Kidney (tissue), 14 donors: ENCODE data around the gene EPHA6. TPM values are rescaled to one million over a fixed set of nuclear protein-coding genes. Genes with fewer than 3 reads are reported as not detected.

Experiments
- DNase-seq, 5 donors: peaks; one replicate each; pipeline ENCODE4 v3.0.0-alpha.2; 2013 to 2020
- FAIRE-seq: peaks from 2 replicates; lab custom pipeline; 2012; peaks lifted over from hg19 to GRCh38; lab: Jason Lieb, UNC
- H3K27ac ChIP-seq, 2 donors: one replicate each; pipeline ENCODE4 v1.7.0; 2013; ENCODE audit warnings: low read depth in 2 of 2, low read length in 2 of 2, inconsistent platforms in 1 of 2
- H3K27me3 ChIP-seq: one replicate; pipeline ENCODE4 v1.7.1; 2013; ENCODE audit warnings: low read length, inconsistent platforms; ENCODE audit not compliant: control insufficient read depth, insufficient read depth
- H3K36me3 ChIP-seq, 3 donors: one replicate each; pipeline versions ENCODE4 v1.7.0 to v1.7.1; 2013; ENCODE audit warnings: low read length in 3 of 3, control low read depth in 1 of 3, inconsistent platforms in 1 of 3; ENCODE audit not compliant: insufficient read depth in 3 of 3, control insufficient read depth in 2 of 3
- H3K4me1 ChIP-seq, 3 donors: one replicate each; pipeline versions ENCODE4 v1.7.0 to v1.7.1; 2013; ENCODE audit warnings: low read length in 3 of 3, inconsistent platforms in 1 of 3, low read depth in 1 of 3; ENCODE audit not compliant: control insufficient read depth in 2 of 3, insufficient read depth in 2 of 3
- H3K4me3 ChIP-seq, 3 donors: one replicate each; pipeline versions ENCODE4 v1.7.0 to v1.8.1; 2013; ENCODE audit warnings: low read length in 3 of 3, control low read depth in 1 of 3, inconsistent platforms in 1 of 3
- H3K9ac ChIP-seq, 3 donors: one replicate each; pipeline versions ENCODE4 v1.7.0 to v1.7.1; 2013; ENCODE audit warnings: low read length in 3 of 3, control low read depth in 1 of 3, inconsistent platforms in 1 of 3
- H3K9me3 ChIP-seq, 3 donors: one replicate each; pipeline versions ENCODE4 v1.7.0 to v1.7.1; 2013; ENCODE audit warnings: low read length in 3 of 3, control low read depth in 1 of 3, inconsistent platforms in 1 of 3; ENCODE audit not compliant: control insufficient read depth in 2 of 3, insufficient read depth in 1 of 3
- CTCF ChIP-seq: IDR thresholded peaks from 3 replicates; pipeline ENCODE4 v1.5.1; 2012; ENCODE audit warnings: mild to moderate bottlenecking, moderate library complexity, borderline replicate concordance; ENCODE audit not compliant: insufficient read depth; ENCODE audit errors: extremely low read depth
- intact Hi-C: fragments of 100-400 bp; cut with DNase I; formaldehyde crosslinking; loops from one replicate; pipeline ENCODE4 v1.11.1; 2022
- polyA plus RNA-seq: library from polyadenylated mRNA; stranded (reverse); fragments of 350-450 nt; fragmentation: Illumina TruSeq; extraction: RNeasy Lipid Tissue Mini Kit (QIAGEN cat#74804); gene quantifications from one replicate; pipeline ENCODE4 v1.2.3, GENCODE V29; 2014; ENCODE audit warnings: low read depth, low replicate concordance; ENCODE audit not compliant: insufficient read depth
- total RNA-seq: library from RNA; stranded (reverse); fragmentation: NEBNext Ultra II Directional; extraction: Animal tissue kit (Norgen Biotek cat#: 25700); gene quantifications from one replicate; pipeline ENCODE4 v1.2.1, GENCODE V29; 2021
- donor health status: control.
- donor health status: control.
- donor health status: control.
- donor health status: control.
- donor health status: control.
- donor health status: DM: yes; HTN: yes; CAD: no.
- donor health status: Normal renal cell carcinoma (clear cell type).

Gene EPHA6
- total and polyA plus RNA-seq, 2 donors from 2014 or later = 0.66 TPM; not detected in 1

GRCh38 chr3:97277708-97278107, 463.3 kb downstream of the EPHA6 start:
- Histone ChIP-seq H3K4me1 (no peaks in the 10 kb centered on the region), H3K27me3 (no peaks in the 10 kb centered on the region), H3K4me3 (no peak overlapping the region), H3K9ac (no peak overlapping the region), H3K36me3 (no peaks in the 10 kb centered on the region), H3K27ac (no peak overlapping the region), H3K9me3 (no peaks in the 10 kb centered on the region)
- no peak for TF ChIP-seq CTCF
- DNase-seq = no peak
- FAIRE-seq = no peak
- intact Hi-C loops = no loop called here

- Histone ChIP-seq H3K9ac (no peak overlapping the region), H3K4me3 (no peak overlapping the region), H3K9me3 (no peaks in the 10 kb centered on the region), H3K27me3 (no peaks in the 10 kb centered on the region), H3K4me1 (no peaks in the 10 kb centered on the region), H3K27ac (no peak overlapping the region), H3K36me3 (no peaks in the 10 kb centered on the region)
- intact Hi-C loops = no loop called here
- peak in 2 of 5 donors; percentile 3 to 4 for DNase-seq
- FAIRE-seq = no peak
- no peak for TF ChIP-seq CTCF
Measured at GRCh38 chr3:97278506-97278905, 464.1 kb downstream of the EPHA6 start.

GRCh38 chr3:97291901-97292300, 477.5 kb downstream of the EPHA6 start:
- Histone ChIP-seq H3K27ac (no peak overlapping the region), H3K4me3 (no peak overlapping the region), H3K9me3 (peaks cover 0 to 2% (median 0%) of the 10 kb centered on the region in 3 donors), H3K9ac (no peak overlapping the region), H3K36me3 (no peaks in the 10 kb centered on the region), H3K27me3 (no peaks in the 10 kb centered on the region), H3K4me1 (no peaks in the 10 kb centered on the region)
- DNase-seq (peak in 1 of 5 donors; percentile 51), FAIRE-seq (no peak)
- no peak for TF ChIP-seq CTCF
- intact Hi-C loops = no loop called here

GRCh38 chr3:97293596-97294131, 479.3 kb downstream of the EPHA6 start:
- no peak for FAIRE-seq
- TF ChIP-seq CTCF = no peak
- Histone ChIP-seq H3K4me3 (no peak overlapping the region), H3K9me3 (peaks cover 0 to 2% (median 0%) of the 10 kb centered on the region in 3 donors), H3K9ac (no peak overlapping the region), H3K27ac (no peak overlapping the region), H3K4me1 (no peaks in the 10 kb centered on the region), H3K27me3 (no peaks in the 10 kb centered on the region), H3K36me3 (no peaks in the 10 kb centered on the region)
- intact Hi-C loops = no loop called here
- DNase-seq = peak in 1 of 5 donors; percentile 66
